H1 (cell line): ENCODE measurements around the gene MRPL19. TPM values are rescaled to one million over a fixed set of nuclear protein-coding genes. Genes with fewer than 3 reads are reported as not detected.

Source experiments
- CTCF ChIA-PET: fragments of 300-600 bp; sonication (Branson Sonifier 250); formaldehyde crosslinking; loops from one replicate; lab custom pipeline; 2021; ENCODE audit not compliant: partially characterized antibody; lab: Charles Lee
- POLR2A ChIA-PET: fragments of 300-600 bp; sonication (Branson Sonifier 250); formaldehyde crosslinking; loops from one replicate; lab custom pipeline; 2021; ENCODE audit warnings: inconsistent platforms; ENCODE audit not compliant: partially characterized antibody; lab: Charles Lee
- DNase-seq, 2 experiments: peaks; one replicate each; pipeline versions ENCODE4 v3.0.0 to v3.0.0-alpha.2; 2010 to 2022; ENCODE audit warnings: low spot score in 2 of 2, low read depth in 1 of 2, mixed read lengths in 1 of 2
- FAIRE-seq: peaks from 2 replicates; lab custom pipeline; 2011; peaks lifted over from hg19 to GRCh38; lab: Jason Lieb, UNC
- H2AFZ ChIP-seq: 2 replicates; pipeline ENCODE4 v1.8.1; 2012; ENCODE audit warnings: low read length, inconsistent platforms
- H2AK5ac ChIP-seq: 2 replicates; pipeline ENCODE4 v1.6.1; 2013; ENCODE audit warnings: low read depth, low read length
- H2BK120ac ChIP-seq: replicated peaks from 2 replicates; pipeline ENCODE3; 2013; ENCODE audit warnings: low read depth, low read length, inconsistent platforms
- H2BK12ac ChIP-seq: 2 replicates; pipeline ENCODE4 v1.6.1; 2013; ENCODE audit warnings: low read depth, low read length
- H2BK15ac ChIP-seq: 2 replicates; pipeline ENCODE4 v1.6.1; 2013; ENCODE audit warnings: low read length
- H2BK20ac ChIP-seq: 2 replicates; pipeline ENCODE4 v1.6.1; 2013; ENCODE audit warnings: low read length
- H2BK5ac ChIP-seq: 2 replicates; pipeline ENCODE4 v1.6.1; 2013; ENCODE audit warnings: low read depth, low read length
- H3K14ac ChIP-seq: 2 replicates; pipeline ENCODE4 v1.6.1; 2013; ENCODE audit warnings: inconsistent platforms; ENCODE audit not compliant: insufficient read length
- H3K18ac ChIP-seq: 2 replicates; pipeline ENCODE4 v1.6.1; 2013; ENCODE audit warnings: low read length; ENCODE audit errors: extremely low read depth
- H3K23ac ChIP-seq: 2 replicates; pipeline ENCODE4 v1.6.1; 2013; ENCODE audit warnings: inconsistent platforms; ENCODE audit not compliant: insufficient read length
- H3K23me2 ChIP-seq: 2 replicates; pipeline ENCODE4 v1.6.1; 2013; ENCODE audit warnings: low read depth, low read length
- H3K27ac ChIP-seq: 2 replicates; pipeline ENCODE4 v1.6.1; 2011; ENCODE audit warnings: low read depth, low read length, inconsistent platforms
- H3K27me3 ChIP-seq, 4 experiments: replicated peaks in 1 of 4; 1 replicate in 1 of 4; 2 replicates in 3 of 4; pipeline versions ENCODE4 v1.6.1 to v1.8.1; 2011 to 2013; ENCODE audit warnings: low read length in 3 of 4, mild to moderate bottlenecking in 3 of 4, inconsistent platforms in 2 of 4, mixed read lengths in 2 of 4, moderate library complexity in 1 of 4; ENCODE audit not compliant: control insufficient read depth in 3 of 4, insufficient read depth in 3 of 4; ENCODE audit errors: extremely low read depth in 1 of 4
- H3K36me3 ChIP-seq, 4 experiments: 2 replicates each; pipeline versions ENCODE4 v1.6.1 to v1.8.1; 2011 to 2013; ENCODE audit warnings: mild to moderate bottlenecking in 4 of 4, low read length in 3 of 4, moderate library complexity in 2 of 4, control low read depth in 1 of 4, inconsistent platforms in 1 of 4; ENCODE audit not compliant: insufficient read depth in 4 of 4, control insufficient read depth in 2 of 4
- H3K4ac ChIP-seq: replicated peaks from 2 replicates; pipeline ENCODE3; 2013; ENCODE audit warnings: low read length, low read depth, mixed read lengths, inconsistent platforms; ENCODE audit not compliant: insufficient read length
- H3K4me1 ChIP-seq, 4 experiments: replicated peaks in 1 of 4; 1 replicate in 1 of 4; 2 replicates in 3 of 4; pipeline versions ENCODE4 v1.6.1 to v1.8.1; 2011 to 2013; ENCODE audit warnings: low read length in 3 of 4, inconsistent platforms in 2 of 4, mixed read lengths in 1 of 4; ENCODE audit not compliant: insufficient read depth in 4 of 4, control insufficient read depth in 3 of 4
- H3K4me2 ChIP-seq, 2 experiments: 2 replicates each; pipeline versions ENCODE4 v1.6.1 to v1.8.1; 2011 to 2013; ENCODE audit warnings: low read depth in 2 of 2, low read length in 2 of 2, control low read depth in 1 of 2, inconsistent platforms in 1 of 2, mild to moderate bottlenecking in 1 of 2; ENCODE audit not compliant: insufficient read depth in 1 of 2
- H3K4me3 ChIP-seq, 4 experiments: fragments of 200-600, 300-600 bp in 1 of 4; sonication (generic), shearing (Covaris generic), sonication (Bioruptor Twin) in 1 of 4; 2 replicates each; pipeline versions ENCODE4 v1.5.1 to v1.8.1; 2011 to 2016; ENCODE audit warnings: low read length in 4 of 4, low read depth in 3 of 4, control low read depth in 2 of 4, inconsistent platforms in 2 of 4, mild to moderate bottlenecking in 2 of 4, mixed read lengths in 1 of 4, moderate library complexity in 1 of 4; ENCODE audit not compliant: insufficient read depth in 2 of 4; ENCODE audit errors: extremely low read depth in 1 of 4
- H3K56ac ChIP-seq: replicated peaks from 2 replicates; pipeline ENCODE3; 2013; ENCODE audit warnings: low read depth, mild to moderate bottlenecking, mixed read lengths, low read length, inconsistent platforms; ENCODE audit not compliant: insufficient read length
- H3K79me1 ChIP-seq: 2 replicates; pipeline ENCODE4 v1.6.1; 2013; ENCODE audit warnings: low read depth, low read length, control low read depth
- H3K79me2 ChIP-seq, 2 experiments: 2 replicates each; pipeline versions ENCODE4 v1.6.1 to v1.8.1; 2012 to 2013; ENCODE audit warnings: low read length in 2 of 2, mild to moderate bottlenecking in 2 of 2, inconsistent platforms in 1 of 2; ENCODE audit not compliant: insufficient read depth in 2 of 2, control insufficient read depth in 1 of 2
- H3K9ac ChIP-seq, 4 experiments: replicated peaks in 1 of 4; 1 replicate in 1 of 4; 2 replicates in 3 of 4; pipeline versions ENCODE4 v1.6.1 to v1.8.1; 2011 to 2013; ENCODE audit warnings: low read depth in 3 of 4, low read length in 3 of 4, control low read depth in 2 of 4, mild to moderate bottlenecking in 2 of 4, moderate library complexity in 2 of 4, inconsistent platforms in 1 of 4; ENCODE audit errors: extremely low read depth in 1 of 4
- H3K9me3 ChIP-seq, 2 experiments: 2 replicates each; pipeline versions ENCODE4 v1.6.1 to v1.8.1; 2012 to 2013; ENCODE audit warnings: mild to moderate bottlenecking in 2 of 2, moderate library complexity in 2 of 2, control low read depth in 1 of 2, inconsistent platforms in 1 of 2, low read depth in 1 of 2, low read length in 1 of 2, mixed read lengths in 1 of 2; ENCODE audit not compliant: insufficient read depth in 2 of 2
- H4K20me1 ChIP-seq, 2 experiments: replicated peaks in 1 of 2; 2 replicates each; pipeline versions ENCODE3 to v1.8.1; 2011 to 2013; ENCODE audit warnings: inconsistent platforms in 2 of 2, low read length in 2 of 2, mild to moderate bottlenecking in 1 of 2; ENCODE audit not compliant: insufficient read depth in 2 of 2, control insufficient read depth in 1 of 2
- H4K5ac ChIP-seq: 2 replicates; pipeline ENCODE4 v1.6.1; 2013; ENCODE audit warnings: low read length, low read depth, mixed read lengths, inconsistent platforms; ENCODE audit not compliant: insufficient read length
- H4K8ac ChIP-seq: 2 replicates; pipeline ENCODE4 v1.8.0; 2013; ENCODE audit warnings: mild to moderate bottlenecking, moderate library complexity, low read length, inconsistent platforms; ENCODE audit not compliant: insufficient read depth; ENCODE audit errors: extremely low read depth
- H4K91ac ChIP-seq: replicated peaks from 2 replicates; pipeline ENCODE3; 2013; ENCODE audit warnings: low read length, mixed read lengths, inconsistent platforms; ENCODE audit not compliant: insufficient read length
- POLR2A ChIP-seq, 2 experiments: IDR thresholded peaks; 1 replicate in 1 of 2; 2 replicates in 1 of 2; pipeline ENCODE4 v1.6.1; 2011; ENCODE audit warnings: low read depth in 2 of 2, low read length in 2 of 2, mild to moderate bottlenecking in 2 of 2; ENCODE audit errors: control extremely low read depth in 1 of 2
- POLR2AphosphoS5 ChIP-seq: IDR thresholded peaks from 2 replicates; pipeline ENCODE4 v1.6.1; 2011; ENCODE audit warnings: low read depth, low read length
- TEAD4 ChIP-seq: IDR thresholded peaks from 2 replicates; pipeline ENCODE4 v1.6.1; 2012; ENCODE audit warnings: low read depth, low read length, inconsistent platforms, mixed read lengths
- USF2 ChIP-seq: IDR thresholded peaks from 2 replicates; pipeline ENCODE4 v1.6.1; 2011; ENCODE audit warnings: low read length, improper control_type of control experiment
- WGBS, 2 experiments: shearing (Covaris generic) in 1 of 2; methylation state at CpG; one replicate each; pipeline versions ENCODE4 v1.1.6 to v1.1.7; 2013 to 2015; ENCODE audit warnings: low lambda C conversion rate in 2 of 2, mixed read lengths in 2 of 2, inconsistent platforms in 1 of 2, low coverage in 1 of 2, missing lambda C conversion rate in 1 of 2; ENCODE audit not compliant: insufficient replicate concordance in 2 of 2, insufficient coverage in 1 of 2, insufficient read length in 1 of 2; ENCODE audit errors: extremely low coverage in 1 of 2, missing lambda C conversion rate in 1 of 2; 5-methylcytosine and 5-hydroxymethylcytosine counted together
- polyA plus RNA-seq, 7 experiments: library from polyadenylated mRNA; depleted of rRNA in 3 of 7; stranded (reverse) in 5 of 7; unstranded in 2 of 7; fragments of >200 nt in 5 of 7; fragments of 200-250 nt in 2 of 7; gene quantifications; 1 replicate in 5 of 7; 2 replicates in 1 of 7; 4 replicates in 1 of 7; pipeline versions ENCODE4 v1.2.1 to v1.2.3, GENCODE V29; 2011 to 2013; ENCODE audit warnings: missing spikeins in 2 of 7, mixed read lengths in 2 of 7
- total RNA-seq: library from RNA; stranded (reverse); fragmentation: NEBNext Ultra II Directional; extraction: Animal tissue kit (Norgen Biotek cat#: 25700); gene quantifications from 2 replicates; pipeline ENCODE4 v1.2.1, GENCODE V29; 2021

MRPL19 gene
- total and polyA plus RNA-seq, 2 of the 8 experiments (the other 6 are each of a cell fraction or from before 2014, with no cell fraction given): 18.1 to 75.2 TPM

DNA sequence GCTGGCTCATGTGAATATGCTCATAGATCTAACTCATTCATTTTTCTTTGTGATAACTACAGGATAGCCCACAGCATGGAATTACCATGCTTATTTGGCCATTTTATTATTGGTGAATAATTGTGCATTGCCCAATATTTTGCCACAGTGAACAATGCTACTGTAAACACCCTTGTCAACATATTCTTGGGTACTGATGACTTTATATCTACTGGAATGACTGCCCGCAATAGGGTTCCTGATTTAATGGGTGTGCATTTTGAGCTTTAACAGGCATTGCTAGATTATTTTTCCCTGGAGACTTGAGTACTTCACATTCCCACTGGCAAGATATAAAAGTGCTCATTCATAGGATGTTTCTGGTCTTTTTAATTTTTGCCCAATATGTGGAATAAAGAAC is 43.1 kb upstream of the MRPL19 start:
- Histone ChIP-seq H4K91ac (no peak overlapping the region), H4K20me1 (no peaks in the 10 kb centered on the region), H3K56ac (no peak overlapping the region), H3K79me2 (no peaks in the 10 kb centered on the region), H2BK5ac (no peak overlapping the region), H3K9ac (no peak overlapping the region), H3K14ac (no peak overlapping the region), H3K4me1 (no peaks in the 10 kb centered on the region; a peak in 3 of 7 replicates), H3K4me3 (no peak overlapping the region), H3K18ac (no peak overlapping the region), H2AFZ (no peak overlapping the region), H3K23me2 (no peaks in the 10 kb centered on the region), H2BK120ac (no peak overlapping the region), H3K36me3 (no peaks in the 10 kb centered on the region; a peak in 1 of 8 replicates), H3K23ac (no peak overlapping the region), H2BK15ac (no peak overlapping the region), H3K9me3 (no peaks in the 10 kb centered on the region), H3K79me1 (no peaks in the 10 kb centered on the region), H3K27ac (no peak overlapping the region), H3K4me2 (no peak overlapping the region), H3K27me3 (no peaks in the 10 kb centered on the region; a peak in 2 of 7 replicates), H4K8ac (no peak overlapping the region), H3K4ac (no peak overlapping the region), H4K5ac (no peak overlapping the region), H2BK20ac (no peak overlapping the region), H2BK12ac (no peak overlapping the region), H2AK5ac (no peak overlapping the region)
- 100% methylated on average over 1 of the region's 1 CpG; no CpG with 5 or more reads in 1 of the 2 experiments for WGBS, 2 experiments
- FAIRE-seq (no peak), DNase-seq (no peak)
- TF ChIP-seq POLR2A (IDR thresholded peaks at IDR 0.05; ENCODE audit: control extremely low read depth in 1 of 2, low read depth in 2 of 2, low read length in 2 of 2) (no peak), POLR2AphosphoS5 (no peak), TEAD4 (no peak), USF2 (no peak)
- ChIA-PET POLR2A (no interaction called here), CTCF (interaction anchor here (1.2 to 5.8 kb wide), 4 partner anchors 10 to 538 kb away, joined by 3 to 54 read pairs (median 6); no protein-coding TSS in a partner anchor)
